SJCRH30 (cell line): ENCODE measurements around the gene PANK1. TPM values are rescaled to one million over a fixed set of nuclear protein-coding genes. Genes with fewer than 3 reads are reported as not detected.
"Not testable (repeated sequence)": the region's sequence is repeated elsewhere in the genome, so short reads cannot be mapped to it uniquely, and the experiment has no call there.

ENCODE experiments used
- DNase-seq, 2 experiments: peaks; one replicate each; pipeline ENCODE4 v3.0.0-alpha.2; 2015 to 2020
- H3K27ac ChIP-seq: fragments of 250-450 bp; sonication (Bioruptor Pico); 2 replicates; pipeline ENCODE4 v1.5.1; 2020; ENCODE audit warnings: mild to moderate bottlenecking, moderate library complexity
- H3K27me3 ChIP-seq: fragments of 250-450 bp; sonication (Bioruptor Pico); 2 replicates; pipeline ENCODE4 v1.5.1; 2020; ENCODE audit warnings: mild to moderate bottlenecking, moderate library complexity
- H3K36me3 ChIP-seq: fragments of 250-450 bp; sonication (Bioruptor Pico); 2 replicates; pipeline ENCODE4 v1.5.1; 2020; ENCODE audit warnings: mild to moderate bottlenecking, moderate library complexity
- H3K4me1 ChIP-seq: fragments of 250-450 bp; sonication (Bioruptor Pico); 2 replicates; pipeline ENCODE4 v1.5.1; 2020; ENCODE audit warnings: mild to moderate bottlenecking, moderate library complexity
- H3K4me3 ChIP-seq: fragments of 250-450 bp; sonication (Bioruptor Pico); 2 replicates; pipeline ENCODE4 v1.5.1; 2020; ENCODE audit warnings: mild to moderate bottlenecking, moderate library complexity
- H3K9me3 ChIP-seq: fragments of 250-450 bp; sonication (Bioruptor Pico); replicated peaks from 2 replicates; pipeline ENCODE4 v1.5.1; 2020; ENCODE audit warnings: mild to moderate bottlenecking, moderate library complexity
- total RNA-seq: library from RNA; depleted of rRNA; stranded (reverse); fragments of >200 nt; shearing (Covaris generic); gene quantifications from 2 replicates; pipeline ENCODE4 v1.2.3, GENCODE V29; 2014

PANK1 gene
- total RNA-seq, 1 experiment from 2014 or later: 14.2 TPM

DNA sequence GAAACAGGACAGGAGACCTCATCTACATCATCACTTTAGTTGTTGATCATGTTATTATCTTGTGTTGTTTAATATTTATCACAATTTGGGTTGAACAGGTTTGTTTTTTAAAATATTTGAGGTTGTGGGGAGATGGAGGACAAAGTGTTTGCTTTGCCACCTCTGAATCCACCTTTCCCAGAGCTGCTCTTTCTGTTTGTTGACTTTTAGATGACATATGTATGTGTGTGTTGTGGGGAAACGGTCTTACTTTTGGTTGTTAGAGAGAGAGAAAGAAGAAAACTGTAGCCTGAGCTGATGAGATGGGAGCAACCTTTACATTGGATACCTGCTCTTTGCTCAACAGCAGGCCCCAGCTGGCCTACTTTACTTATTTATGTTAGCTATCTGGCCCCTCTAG is 90.6 kb downstream of the PANK1 start:
- H3K9me3 ChIP-seq: no peaks in the 10 kb centered on the region
- H3K27me3 ChIP-seq: no peaks in the 10 kb centered on the region
- no peak for DNase-seq
- no peak overlapping the region for H3K27ac ChIP-seq
- H3K4me3 ChIP-seq: no peak overlapping the region
- H3K36me3 ChIP-seq: no peaks in the 10 kb centered on the region
- no peaks in the 10 kb centered on the region for H3K4me1 ChIP-seq

DNA sequence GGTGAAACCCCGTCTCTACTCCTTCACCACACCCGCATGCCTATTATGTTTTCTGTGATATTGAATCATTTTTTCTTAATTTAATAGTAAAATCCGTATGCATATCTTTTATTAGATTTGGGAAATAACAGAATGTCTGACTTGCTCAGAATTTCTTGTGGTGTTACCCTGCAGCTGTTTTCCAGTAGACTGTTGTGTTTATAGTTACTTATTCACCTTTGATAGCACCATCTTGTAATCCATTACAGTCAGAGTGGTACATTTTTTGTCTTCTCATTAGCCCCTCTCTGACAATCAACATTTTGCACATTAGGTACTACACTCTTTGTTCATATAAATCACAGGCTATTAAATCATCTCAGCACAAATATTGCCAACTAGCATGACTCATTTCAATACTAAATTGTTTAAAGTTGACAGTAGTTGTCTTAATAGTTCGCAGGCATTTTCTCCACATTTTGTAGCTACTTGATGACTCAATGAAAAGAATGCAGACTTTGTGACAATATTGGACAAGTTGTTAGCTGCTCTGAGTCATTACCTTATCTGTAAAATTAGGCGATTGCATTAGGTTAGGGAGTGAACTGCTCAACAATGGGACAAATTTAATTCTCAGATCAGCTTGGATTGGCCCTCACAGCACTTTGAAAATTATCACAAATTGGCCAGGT is 91.8 kb downstream of the PANK1 start:
- DNase-seq: no peak
- Histone ChIP-seq H3K36me3 (no peaks in the 10 kb centered on the region), H3K27ac (no peak overlapping the region)

DNA sequence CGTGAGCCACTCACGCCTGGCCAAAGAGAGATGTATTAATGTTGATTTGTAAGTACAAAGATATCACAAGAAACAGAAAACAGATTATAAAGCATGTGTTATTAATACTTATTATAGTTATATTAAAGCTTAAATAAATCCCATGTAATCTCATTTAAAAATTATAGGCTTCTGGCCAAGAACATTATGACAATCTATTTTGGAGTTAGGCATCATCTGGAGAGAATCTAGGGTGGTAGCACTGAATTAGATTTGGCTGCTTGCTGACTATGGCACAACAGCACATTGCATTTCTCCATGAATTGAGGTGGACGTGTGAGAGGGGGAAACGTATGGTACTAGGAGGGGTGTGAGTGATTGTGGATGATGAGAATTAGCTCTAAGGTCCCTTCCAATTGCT is 92.8 kb downstream of the PANK1 start:
- no peaks in the 10 kb centered on the region for H3K27me3 ChIP-seq
- H3K9me3 ChIP-seq: no peaks in the 10 kb centered on the region
- H3K27ac ChIP-seq: no peak overlapping the region
- no peaks in the 10 kb centered on the region for H3K4me1 ChIP-seq
- no peak for DNase-seq
- H3K4me3 ChIP-seq: no peak overlapping the region
- H3K36me3 ChIP-seq: no peaks in the 10 kb centered on the region

More for the DNA sequence above, 91.8 kb downstream of the PANK1 start:
- no peak overlapping the region for H3K4me3 ChIP-seq
- H3K4me1 ChIP-seq: no peaks in the 10 kb centered on the region
- H3K9me3 ChIP-seq: no peaks in the 10 kb centered on the region
- no peaks in the 10 kb centered on the region for H3K27me3 ChIP-seq

DNA sequence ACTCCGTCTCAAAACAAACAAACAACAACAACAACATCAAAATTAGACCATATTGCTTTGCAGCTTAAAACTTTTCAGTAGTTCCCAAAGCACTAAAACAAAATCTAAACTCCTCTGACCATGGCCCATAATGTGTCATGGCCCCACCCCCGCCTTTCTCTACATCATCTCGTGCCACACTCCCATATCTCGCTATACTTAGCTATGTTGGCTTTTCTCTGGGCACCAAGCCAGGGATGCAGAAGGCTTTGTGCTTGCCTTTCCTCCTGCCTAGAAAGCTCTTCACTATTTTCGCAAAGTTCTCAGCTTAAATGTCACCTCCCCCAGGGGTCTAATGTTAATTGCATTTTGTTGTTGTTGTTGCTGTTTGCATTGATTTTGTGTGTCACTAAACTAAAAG is 94.5 kb downstream of the PANK1 start:
- H3K9me3 ChIP-seq: no peaks in the 10 kb centered on the region
- no peaks in the 10 kb centered on the region for H3K36me3 ChIP-seq
- no peaks in the 10 kb centered on the region for H3K4me1 ChIP-seq
- no peak overlapping the region for H3K27ac ChIP-seq
- no peak overlapping the region for H3K4me3 ChIP-seq
- H3K27me3 ChIP-seq: no peaks in the 10 kb centered on the region
- no peak for DNase-seq

DNA sequence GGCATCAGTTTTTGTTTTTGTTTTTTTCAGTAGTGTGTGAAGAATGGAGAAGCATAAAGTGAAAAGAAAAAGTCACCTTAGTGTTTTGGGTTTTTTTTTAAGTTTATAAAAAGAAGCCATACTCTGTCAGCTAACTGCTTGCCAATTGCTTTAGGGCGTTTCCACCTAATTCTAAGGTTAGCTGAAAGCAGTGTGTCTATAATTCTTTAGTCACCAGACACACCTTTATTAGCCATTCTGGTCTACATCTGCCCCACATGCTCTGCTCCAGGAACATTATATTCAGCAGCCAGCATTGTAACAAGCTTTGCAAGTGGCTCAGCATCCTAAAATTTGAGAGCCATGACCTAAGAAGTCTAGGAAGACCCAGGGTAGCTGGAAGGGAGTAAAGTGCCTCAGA is 95.5 kb downstream of the PANK1 start:
- Histone ChIP-seq H3K9me3 (no peaks in the 10 kb centered on the region), H3K27ac (no peak overlapping the region), H3K36me3 (no peaks in the 10 kb centered on the region)

DNA sequence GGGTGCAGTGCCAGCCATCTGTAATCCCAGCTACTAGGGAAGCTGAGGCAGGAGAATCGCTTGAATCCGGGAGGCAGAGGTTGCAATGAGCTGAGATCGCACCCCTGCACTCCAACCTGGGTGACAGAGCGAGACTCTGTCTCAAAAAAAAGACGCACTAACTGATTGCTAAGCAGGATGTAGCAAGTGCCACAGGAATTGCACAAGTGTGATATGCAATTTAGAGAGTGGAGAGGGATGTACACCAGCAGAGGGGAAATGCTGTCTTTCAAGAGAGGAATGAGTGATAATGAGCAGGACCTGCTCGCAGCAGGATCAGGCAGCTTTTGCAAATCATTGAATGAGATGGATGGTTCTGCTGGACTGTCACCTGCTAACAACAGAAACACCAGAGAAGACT is 96.4 kb downstream of the PANK1 start:
- Histone ChIP-seq H3K36me3 (no peaks in the 10 kb centered on the region), H3K4me1 (no peaks in the 10 kb centered on the region), H3K27ac (no peak overlapping the region), H3K9me3 (no peaks in the 10 kb centered on the region), H3K4me3 (no peak overlapping the region), H3K27me3 (no peaks in the 10 kb centered on the region)
- no peak for DNase-seq

More for the DNA sequence above, 95.5 kb downstream of the PANK1 start:
- DNase-seq: no peak
- Histone ChIP-seq H3K4me3 (no peak overlapping the region), H3K4me1 (no peaks in the 10 kb centered on the region), H3K27me3 (no peaks in the 10 kb centered on the region)

DNA sequence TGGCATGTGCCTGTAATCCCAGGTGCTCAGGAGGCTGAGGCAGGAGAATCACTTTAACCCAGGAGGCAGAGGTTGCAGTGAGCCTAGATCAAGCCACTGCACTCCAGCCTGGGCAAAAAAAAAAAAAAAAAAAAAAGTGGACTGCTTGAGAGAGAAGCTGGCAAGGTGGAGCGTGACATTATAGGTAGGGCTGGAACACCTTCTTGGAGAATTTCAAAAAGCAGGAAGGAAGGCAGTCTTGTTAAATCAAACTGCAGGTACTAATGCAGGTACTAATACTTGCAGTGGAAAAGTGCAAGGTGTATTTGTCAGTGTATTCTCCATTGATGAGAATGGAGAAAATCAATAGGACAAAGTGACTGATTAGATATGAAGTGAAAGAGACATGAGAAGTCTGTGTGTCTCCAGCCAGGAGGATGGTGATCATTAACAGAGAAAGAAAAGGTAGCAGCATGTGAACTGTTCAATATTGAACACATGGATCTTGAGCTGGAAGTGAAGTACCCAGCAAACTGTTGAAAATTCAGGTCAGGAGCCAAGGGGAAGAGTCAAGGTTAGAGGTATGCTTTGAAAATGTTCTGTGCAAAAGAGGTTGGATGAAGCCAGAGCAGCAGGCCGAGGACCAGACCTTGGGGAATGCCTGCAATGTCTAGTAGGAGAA is 97.1 kb downstream of the PANK1 start:
- Histone ChIP-seq H3K27me3 (no peaks in the 10 kb centered on the region), H3K4me1 (no peaks in the 10 kb centered on the region), H3K27ac (no peak overlapping the region), H3K36me3 (no peaks in the 10 kb centered on the region), H3K4me3 (no peak overlapping the region), H3K9me3 (no peaks in the 10 kb centered on the region)
- DNase-seq: no peak

DNA sequence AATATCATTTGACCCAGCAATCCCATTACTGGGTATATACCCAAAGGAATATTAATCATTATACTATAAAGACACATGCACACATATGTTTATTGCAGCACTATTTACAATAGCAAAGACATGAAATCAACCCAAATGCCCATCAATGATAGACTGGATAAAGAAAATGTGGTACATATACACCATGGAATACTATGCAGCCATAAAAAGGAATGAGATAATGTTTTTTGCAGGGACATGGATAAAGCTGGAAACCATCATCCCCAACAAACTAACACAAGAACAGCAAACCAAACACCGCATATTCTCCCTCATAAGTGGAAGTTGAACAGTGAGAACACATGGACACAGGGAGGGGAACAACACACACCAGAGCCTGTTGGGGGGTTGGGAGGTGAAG is 98.4 kb downstream of the PANK1 start:
- not testable (repeated sequence) for H3K27me3 ChIP-seq, H3K9me3 ChIP-seq, H3K4me3 ChIP-seq, DNase-seq, H3K27ac ChIP-seq, H3K4me1 ChIP-seq, H3K36me3 ChIP-seq

DNA sequence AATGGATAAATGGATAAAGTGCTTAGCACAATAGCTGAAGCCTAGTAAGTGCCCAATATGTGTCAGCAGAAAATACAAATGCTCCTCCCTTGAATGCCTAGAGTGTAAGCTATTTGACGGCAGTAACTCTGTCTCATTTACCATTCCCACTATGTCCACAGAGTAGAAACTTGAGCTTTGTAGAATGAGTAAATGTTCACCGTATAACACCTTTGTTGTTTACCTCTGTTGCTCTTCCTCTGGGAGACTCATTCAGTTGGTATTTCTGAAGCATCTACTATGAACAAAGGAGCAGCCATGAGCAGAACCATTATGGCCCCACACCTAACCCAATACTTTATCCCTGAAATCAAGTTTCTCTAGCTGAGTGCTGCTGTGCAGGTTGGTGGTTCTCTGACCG is 101.2 kb downstream of the PANK1 start:
- no peaks in the 10 kb centered on the region for H3K27me3 ChIP-seq

DNA sequence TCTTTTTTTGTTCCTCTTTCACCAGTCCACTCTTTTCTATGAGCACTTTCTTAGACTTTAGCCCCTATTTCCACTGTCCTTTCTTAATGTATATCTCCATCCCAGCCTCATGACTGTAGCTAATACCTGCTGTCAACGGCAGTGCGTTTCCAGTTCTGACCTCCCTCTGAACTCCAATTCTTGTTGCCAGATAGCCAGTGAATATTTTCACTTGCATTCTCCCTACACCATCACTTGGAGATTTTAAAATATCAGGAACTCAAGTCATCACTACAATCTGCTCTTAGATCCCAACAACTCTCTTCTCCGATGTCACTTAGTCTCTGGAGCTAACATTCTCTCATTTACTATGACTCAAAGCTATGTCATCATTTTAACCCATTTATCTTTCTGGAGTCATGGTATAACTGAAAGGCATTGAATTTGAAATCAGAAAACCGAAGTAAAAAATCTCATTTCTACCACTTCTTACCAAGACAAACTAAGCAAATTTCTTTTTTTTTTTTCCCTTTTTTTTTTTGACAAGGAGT is 104.6 kb downstream of the PANK1 start:
- Histone ChIP-seq H3K27ac (no peak overlapping the region), H3K9me3 (no peaks in the 10 kb centered on the region)
- DNase-seq: no peak

More for the DNA sequence above, 101.2 kb downstream of the PANK1 start:
- no peaks in the 10 kb centered on the region for H3K9me3 ChIP-seq
- no peak overlapping the region for H3K4me3 ChIP-seq
- no peak overlapping the region for H3K27ac ChIP-seq
- no peaks in the 10 kb centered on the region for H3K36me3 ChIP-seq
- no peak for DNase-seq
- no peaks in the 10 kb centered on the region for H3K4me1 ChIP-seq

DNA sequence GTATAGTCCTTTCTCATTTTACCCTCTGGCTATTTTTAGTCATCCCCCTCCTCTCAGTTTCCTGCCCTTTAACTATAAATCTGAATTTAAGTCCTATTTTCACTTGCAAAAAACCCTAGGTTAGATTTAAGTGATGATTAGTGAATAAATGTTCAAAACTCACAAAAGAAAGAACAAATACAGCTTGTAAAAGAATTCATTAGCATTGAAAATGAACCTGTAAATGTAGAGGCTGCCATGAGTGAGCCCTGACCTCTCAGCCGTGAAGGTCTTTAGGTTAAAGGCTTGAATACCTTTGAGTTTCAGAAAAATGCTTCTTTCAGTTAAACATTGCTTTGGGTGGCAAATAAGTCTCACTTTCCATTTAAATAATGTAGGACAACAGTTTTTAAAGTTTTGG is 107.7 kb downstream of the PANK1 start:
- H3K27ac ChIP-seq: no peak overlapping the region
- no peaks in the 10 kb centered on the region for H3K9me3 ChIP-seq
- H3K4me1 ChIP-seq: no peaks in the 10 kb centered on the region
- no peaks in the 10 kb centered on the region for H3K36me3 ChIP-seq
- H3K27me3 ChIP-seq: no peaks in the 10 kb centered on the region
- no peak overlapping the region for H3K4me3 ChIP-seq
- no peak for DNase-seq

More for the DNA sequence above, 104.6 kb downstream of the PANK1 start:
- Histone ChIP-seq H3K4me3 (no peak overlapping the region), H3K36me3 (no peaks in the 10 kb centered on the region), H3K4me1 (no peaks in the 10 kb centered on the region), H3K27me3 (no peaks in the 10 kb centered on the region)

DNA sequence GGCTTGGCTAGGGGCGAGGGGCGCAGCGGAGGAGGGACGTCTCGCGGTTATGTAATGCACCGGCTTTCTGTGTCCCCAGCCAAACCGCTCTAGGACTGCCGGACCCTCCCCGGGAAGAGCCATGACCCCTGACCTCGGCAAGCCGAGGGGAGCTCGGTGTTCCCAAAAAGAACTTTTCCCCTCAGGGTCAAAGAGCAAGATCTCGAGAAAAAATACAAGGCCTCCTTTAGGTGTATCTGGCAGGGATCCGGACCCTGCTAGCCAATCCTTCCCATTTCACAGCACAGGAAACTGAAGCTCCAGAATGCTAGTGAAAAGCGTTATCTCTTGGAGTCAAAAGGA is 109.1 kb downstream of the PANK1 start:
- Histone ChIP-seq H3K9me3 (no peaks in the 10 kb centered on the region), H3K4me1 (no peaks in the 10 kb centered on the region), H3K4me3 (no peak overlapping the region), H3K36me3 (no peaks in the 10 kb centered on the region), H3K27ac (no peak overlapping the region), H3K27me3 (no peaks in the 10 kb centered on the region)
- DNase-seq: no peak

DNA sequence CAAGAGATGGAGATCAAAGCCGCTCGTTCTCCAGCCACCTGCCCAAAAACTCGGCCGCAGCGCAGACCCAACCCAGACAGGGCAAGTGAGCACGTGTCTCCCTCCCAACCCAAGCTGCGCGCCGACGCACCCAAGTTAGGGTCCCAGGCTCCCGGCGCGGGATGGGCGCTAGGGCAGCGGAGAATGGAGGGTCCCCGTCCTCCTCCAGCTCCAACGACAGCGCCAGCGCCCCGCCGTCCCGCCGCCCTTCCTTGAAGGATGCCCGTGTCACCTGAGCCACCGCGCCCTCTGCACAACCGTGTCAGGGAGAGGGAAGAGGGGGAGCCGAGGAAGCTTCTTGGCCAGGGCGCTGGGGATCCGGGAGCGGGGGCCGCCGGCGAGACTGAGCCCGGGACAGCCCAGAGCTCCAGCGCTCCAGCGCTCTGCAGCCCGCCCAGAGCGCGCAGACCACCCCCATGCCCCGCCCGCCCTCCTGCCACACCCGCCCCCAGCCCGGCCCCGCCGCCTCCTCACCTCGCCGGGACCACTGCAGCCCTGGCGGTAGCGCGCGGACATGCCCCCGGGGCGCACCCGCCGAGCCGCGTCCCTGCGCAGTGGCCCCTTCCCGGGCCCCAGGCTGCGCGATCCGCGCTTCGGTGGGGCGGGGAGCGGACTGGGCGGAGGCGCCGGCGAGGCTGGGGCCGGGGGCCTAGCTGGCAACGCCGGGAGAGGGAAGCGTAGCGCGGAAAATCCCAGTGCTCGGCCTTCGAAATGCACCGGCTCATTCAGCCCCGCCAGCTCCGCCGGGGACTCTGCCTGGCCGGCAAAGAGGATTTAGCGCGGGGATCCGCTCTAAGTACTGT is 109.7 kb downstream of the PANK1 start, which contains the start of gene SLC16A12:
TSS of gene SLC16A12 (minus strand) at position 424 of the 842 bp plus-strand sequence. CDS start 73,016 bp downstream, outside the sequence.
- Histone ChIP-seq H3K27ac (no peak within 1 kb of the TSS), H3K36me3 (no peaks in the 10 kb centered on the region), H3K4me1 (no peaks in the 10 kb centered on the region), H3K4me3 (no peak within 1 kb of the TSS), H3K27me3 (no peaks in the 10 kb centered on the region), H3K9me3 (no peaks in the 10 kb centered on the region)
- DNase-seq: no peak

DNA sequence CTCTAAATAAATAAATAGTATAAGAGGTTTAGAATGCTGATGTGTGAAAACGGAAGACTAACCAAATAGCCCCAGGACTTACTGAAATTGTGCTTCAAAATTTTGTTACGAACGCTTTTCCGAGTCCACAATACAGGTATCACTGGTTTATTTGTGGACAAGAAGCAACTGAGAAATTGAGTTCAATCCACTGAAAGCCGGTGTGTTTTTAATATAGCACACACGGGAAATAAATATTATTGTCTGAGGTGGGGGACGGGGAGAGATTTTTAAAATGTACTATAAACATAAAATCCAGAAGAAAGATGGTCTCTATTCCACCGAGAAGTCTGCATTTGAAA is 110.2 kb downstream of the PANK1 start:
- H3K36me3 ChIP-seq: no peaks in the 10 kb centered on the region
- H3K4me3 ChIP-seq: no peak overlapping the region
- no peaks in the 10 kb centered on the region for H3K4me1 ChIP-seq
- H3K9me3 ChIP-seq: no peaks in the 10 kb centered on the region
- H3K27me3 ChIP-seq: no peaks in the 10 kb centered on the region
- no peak for DNase-seq
- H3K27ac ChIP-seq: no peak overlapping the region
